HG03469 (cell line): ENCODE measurements around the gene HSPA12B.
A peak's percentile ranks its signal among the peaks of the same experiment; 100 is the strongest.

ENCODE experiments used
- ATAC-seq: cut with Tn5 transposase; IDR thresholded peaks from one replicate; pipeline ENCODE4 v1.9.1; 2021; ENCODE audit warnings: mild to moderate bottlenecking, moderate library complexity, moderate number of reproducible peaks; ENCODE audit not compliant: unreplicated experiment

Gene HSPA12B

GRCh38 chr20:3765171-3765882 is 32.8 kb downstream of the HSPA12B start:
- no peak for ATAC-seq

DNA sequence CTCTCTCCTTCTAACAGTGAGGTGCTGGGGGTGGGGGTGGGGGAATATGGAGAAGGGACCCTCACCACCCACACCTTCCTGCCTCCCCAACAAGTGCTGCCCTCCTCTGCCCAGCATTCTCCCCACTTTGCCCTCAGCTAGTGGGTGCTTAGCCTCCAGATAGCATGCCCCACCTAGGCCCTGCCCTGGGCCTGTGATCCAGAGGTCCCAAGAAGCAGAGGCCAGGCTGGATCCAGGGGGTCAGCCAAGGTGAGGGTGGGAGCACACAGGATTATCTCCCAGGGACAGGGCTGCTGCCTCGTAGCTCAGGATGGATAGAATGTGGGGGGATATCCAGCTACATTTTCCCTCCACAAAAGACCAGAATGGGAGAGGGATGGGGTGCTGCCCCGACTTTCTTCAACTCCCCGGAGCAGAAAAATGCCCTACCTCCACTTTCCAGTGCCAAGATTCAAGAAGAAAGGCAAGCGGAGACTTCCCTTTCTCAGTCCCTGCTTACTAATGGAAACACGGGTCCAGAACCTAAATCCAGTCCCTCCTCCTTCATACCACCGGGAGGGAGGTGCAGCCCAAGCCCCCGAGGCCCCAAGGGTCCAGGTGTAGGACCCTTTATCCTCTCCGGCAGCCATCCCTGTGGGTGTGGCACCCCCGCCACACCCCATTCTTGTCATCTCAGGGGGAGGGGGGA is 34.1 kb downstream of the HSPA12B start:
- ATAC-seq, result no peak

DNA sequence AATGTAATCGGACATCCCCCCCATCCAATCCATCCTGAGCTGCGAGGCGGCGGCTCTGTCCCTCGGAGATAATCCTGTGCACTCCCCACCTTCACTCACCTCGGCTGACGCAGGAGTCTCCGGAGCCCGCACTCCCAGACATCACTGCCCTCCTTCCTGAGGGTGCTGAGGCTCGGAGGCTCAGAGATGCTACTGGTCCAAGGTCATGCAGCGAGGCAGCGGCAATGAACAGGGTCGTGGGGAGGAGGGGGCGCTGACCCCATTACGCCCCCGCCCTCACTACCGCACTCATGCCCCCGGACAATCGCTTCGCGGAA is 34.6 kb downstream of the HSPA12B start:
- no peak for ATAC-seq

DNA sequence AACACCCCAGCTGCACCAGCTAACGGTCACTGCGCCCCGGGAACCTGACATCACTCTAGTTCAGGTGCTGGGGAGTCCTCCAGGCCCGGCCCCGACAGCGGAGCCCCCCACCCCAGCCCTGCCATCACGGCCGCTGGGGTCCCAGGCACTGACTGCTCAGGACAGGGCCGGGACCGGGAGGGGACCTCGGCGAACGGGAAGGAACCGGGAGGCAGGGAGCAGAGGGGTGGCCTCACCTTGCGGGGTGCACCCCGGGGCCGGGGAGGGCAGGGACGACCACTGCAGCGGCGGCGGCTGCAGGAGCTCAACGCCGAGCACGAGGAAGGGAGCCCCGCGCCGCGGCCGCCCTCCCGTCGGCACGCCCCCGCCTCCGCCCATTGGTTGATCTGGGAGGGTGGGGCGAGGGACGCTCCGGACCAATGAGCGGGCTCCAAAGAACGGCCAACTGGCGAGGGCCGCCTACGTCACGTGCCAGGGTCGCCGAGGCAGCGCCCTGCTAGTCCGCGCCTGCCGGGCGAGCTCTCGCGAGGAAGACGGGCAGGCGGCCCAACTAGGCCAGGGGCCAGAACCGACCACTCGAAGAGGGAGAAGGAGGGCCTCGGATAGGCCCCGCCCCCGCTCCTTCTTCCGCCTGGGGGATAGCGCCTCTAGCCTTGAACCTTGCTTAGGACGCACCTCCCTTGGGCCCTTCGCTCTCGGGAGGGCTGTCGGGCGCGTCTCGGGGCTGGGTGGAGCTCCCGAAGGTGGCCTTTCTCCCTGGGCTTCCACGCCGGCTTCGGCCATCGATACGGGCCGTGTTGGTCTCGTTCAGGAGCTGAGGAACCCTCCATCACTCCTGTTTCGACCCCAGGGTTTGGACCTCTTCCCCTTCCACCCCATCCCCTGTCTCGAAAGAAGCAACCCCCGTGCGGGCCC is 35.2 kb downstream of the HSPA12B start, which contains the start of gene ADISSP:
Gene ADISSP (minus strand): TSS at position 327 of the 915 bp plus-strand sequence. CDS start 7,653 bp downstream, outside the sequence.
- peak; percentile 81 for ATAC-seq

GRCh38 chr20:3768342-3769130 is 36.1 kb downstream of the HSPA12B start:
- ATAC-seq, result no peak

DNA sequence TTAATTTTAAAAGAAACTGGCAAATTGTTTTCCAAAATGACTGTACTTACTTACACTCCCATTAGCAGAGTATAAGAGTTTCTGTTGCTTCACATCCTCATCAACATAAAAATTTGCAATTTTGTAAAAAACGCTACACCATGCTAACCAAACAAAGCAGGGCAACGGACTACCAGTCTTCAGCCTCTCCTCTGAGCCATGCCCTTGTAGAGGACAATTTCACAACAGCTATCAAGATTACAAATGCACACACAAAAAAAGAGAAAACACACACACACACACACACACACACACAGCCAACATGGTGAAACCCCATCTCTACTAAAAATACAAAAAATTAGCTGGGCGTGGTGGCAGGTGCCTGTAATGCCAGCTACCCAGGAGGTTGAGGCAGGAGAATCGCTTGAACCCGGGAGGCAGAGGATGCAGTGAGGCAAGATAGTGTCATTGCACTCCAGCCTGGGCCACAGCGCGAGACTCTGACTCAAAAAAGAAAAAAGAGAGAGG is 39.1 kb downstream of the HSPA12B start:
- no peak for ATAC-seq

DNA sequence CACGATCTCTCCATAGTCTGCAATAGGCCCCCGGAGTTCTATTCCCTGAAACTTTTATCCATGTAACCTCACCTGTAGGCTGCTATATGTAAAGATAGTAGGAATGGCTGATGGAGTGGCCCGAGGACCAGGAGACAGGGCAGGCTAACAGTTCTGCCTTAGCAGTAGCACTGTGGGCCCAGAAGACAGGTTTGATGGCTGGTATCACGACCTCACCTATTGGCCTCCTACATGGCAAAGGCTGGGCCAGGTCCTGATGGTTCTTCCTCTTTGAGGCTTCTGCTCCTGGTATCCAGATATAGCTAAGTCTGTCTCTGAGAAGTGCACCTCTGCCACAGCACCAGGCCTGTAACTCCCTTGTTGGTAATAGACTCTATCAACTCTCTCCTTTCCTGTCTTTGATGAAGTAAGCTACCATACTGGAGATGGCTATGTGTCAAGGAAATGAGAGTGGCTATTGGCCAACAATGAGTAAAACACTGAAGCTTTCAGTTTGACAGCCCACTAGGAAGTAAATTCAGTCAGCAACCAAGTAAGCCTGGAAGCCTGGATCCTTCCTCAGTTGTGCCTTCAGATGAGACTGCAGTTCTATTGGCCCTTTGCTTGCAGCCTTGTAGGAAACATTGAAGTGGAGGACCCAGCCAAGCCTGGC is 43.1 kb downstream of the HSPA12B start:
- no peak for ATAC-seq

DNA sequence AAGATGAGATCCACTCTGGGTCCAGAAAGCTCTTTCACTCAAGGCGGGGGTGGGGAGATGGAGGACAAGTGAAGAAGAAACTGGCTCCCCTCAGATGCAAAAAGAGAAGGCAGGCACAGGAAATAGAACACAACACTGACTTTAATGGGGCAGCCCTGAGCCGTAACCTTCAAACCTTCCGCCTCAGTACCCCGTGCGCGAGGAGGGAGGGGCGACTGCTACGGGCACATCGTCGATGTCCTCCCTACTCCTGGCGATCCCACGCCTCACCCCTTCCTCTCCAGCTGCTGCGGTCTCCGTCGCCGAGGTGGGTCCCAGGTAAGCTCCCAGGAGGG is 44.9 kb downstream of the HSPA12B start:
- no peak for ATAC-seq

- no peak for ATAC-seq
Measured at GRCh38 chr20:3777716-3778629, 45.5 kb downstream of the HSPA12B start.

DNA sequence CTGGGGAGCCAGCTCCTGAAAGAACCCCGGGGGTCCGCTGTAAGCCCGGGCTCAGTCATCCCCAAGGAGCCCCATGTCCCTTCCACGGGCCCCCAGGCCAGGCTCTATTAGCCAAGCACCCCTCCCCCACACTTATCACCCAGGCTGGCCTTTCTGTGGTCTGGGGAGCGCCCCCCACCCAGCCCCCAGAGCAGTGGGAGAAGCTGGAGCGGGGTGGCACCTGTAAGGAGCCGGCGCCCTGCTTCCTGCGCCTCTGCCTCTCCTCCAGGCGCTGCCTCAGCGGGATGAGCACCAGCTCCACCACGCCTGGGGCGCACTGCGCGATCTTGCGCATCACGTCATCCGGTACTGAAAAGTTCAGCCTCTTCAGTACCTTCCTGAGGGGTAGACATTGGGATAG is 46.5 kb downstream of the HSPA12B start:
- no peak for ATAC-seq

- peak; percentile 49 for ATAC-seq
Measured at GRCh38 chr20:3781153-3781910, 48.8 kb downstream of the HSPA12B start, which contains the start of gene SPEF1. TSS of gene SPEF1 (minus strand) at chr20:3781448. CDS start at chr20:3781287, 161 bp downstream.

DNA sequence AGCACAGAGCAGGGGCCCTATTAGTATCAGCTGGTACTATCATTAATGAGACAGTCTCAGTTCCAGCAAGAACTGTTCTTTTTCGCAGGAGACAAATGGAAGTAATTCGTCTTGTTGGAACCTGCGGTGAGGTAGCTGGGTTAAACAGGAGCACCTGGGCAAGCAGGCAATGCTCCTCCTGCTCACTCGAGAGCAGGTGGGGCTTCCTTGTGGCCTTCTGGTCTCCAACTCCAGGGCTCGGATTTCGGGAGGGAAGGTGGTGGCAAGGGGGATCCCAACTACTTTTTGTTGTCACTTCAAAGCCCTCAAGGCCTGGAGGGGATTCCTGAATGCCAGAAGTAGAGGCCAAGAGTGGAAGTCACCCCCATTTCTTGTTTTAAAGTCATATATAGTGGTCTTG is 50.1 kb downstream of the HSPA12B start:
- ATAC-seq, result no peak

GRCh38 chr20:3783068-3783489 is 50.6 kb downstream of the HSPA12B start:
- no peak for ATAC-seq

- ATAC-seq, result no peak
Measured at GRCh38 chr20:3783511-3784195, 51.2 kb downstream of the HSPA12B start.

- no peak for ATAC-seq
Measured at GRCh38 chr20:3784216-3784853, 51.9 kb downstream of the HSPA12B start.

GRCh38 chr20:3784863-3785239 is 52.4 kb downstream of the HSPA12B start:
- no peak for ATAC-seq
